Left colon (tissue), 2 donors: ENCODE measurements around the gene INIP. TPM values are rescaled to one million over a fixed set of nuclear protein-coding genes. Genes with fewer than 3 reads are reported as not detected.
"Not testable (repeated sequence)": the region's sequence is repeated elsewhere in the genome, so short reads cannot be mapped to it uniquely, and the experiment has no call there.

ENCODE experiments used
- ATAC-seq: fragments of 200-7000 bp; cut with Tn5 transposase; one replicate; pipeline ENCODE4 v1.9.1; 2020; ENCODE audit warnings: mild to moderate bottlenecking, moderate library complexity
- DNase-seq, 2 donors: peaks; one replicate each; pipeline ENCODE4 v3.0.0-alpha.2; 2020
- intact Hi-C, 2 donors: fragments of 100-400 bp; cut with DNase I in 1 of 2; cut with micrococcal nuclease in 1 of 2; formaldehyde crosslinking; loops; one replicate each; pipeline versions ENCODE4 v1.11.2 to v1.14.0; 2022; cut with DNase I, micrococcal nuclease
- total RNA-seq, 2 donors: library from RNA; stranded (reverse); fragmentation: NEBNext Ultra II Directional; extraction: Animal tissue kit (Norgen Biotek cat#: 25700); gene quantifications; one replicate each; pipeline ENCODE4 v1.2.1, GENCODE V29; 2021
- donor health status: DM: no; HTN: no; CAD: no.
- donor health status: DM: yes; HTN: yes; CAD: no.

Gene INIP
- total RNA-seq, 2 donors from 2014 or later = 27.3 to 31.9 TPM

- ATAC-seq (no peak), DNase-seq (no peak)
- intact Hi-C loops = no loop called here
Measured at GRCh38 chr9:112694706-112695555, 23.0 kb downstream of the INIP start.

- ATAC-seq (peak; percentile 49), DNase-seq (no peak)
- intact Hi-C loops = no loop called here
Measured at GRCh38 chr9:112689161-112689740, 28.7 kb downstream of the INIP start.

- no peak for DNase-seq
- intact Hi-C loops = no loop called here
Measured at GRCh38 chr9:112680731-112681402, 37.0 kb downstream of the INIP start.

GRCh38 chr9:112677040-112677439 is 40.9 kb downstream of the INIP start:
- DNase-seq = no peak
- no peak for ATAC-seq
- intact Hi-C loops = no loop called here

More at GRCh38 chr9:112680731-112681402, 37.0 kb downstream of the INIP start:
- no peak for ATAC-seq

- ATAC-seq, intact Hi-C loops, DNase-seq: not testable (repeated sequence)
Measured at GRCh38 chr9:112673221-112673620, 44.7 kb downstream of the INIP start.

GRCh38 chr9:112670991-112671625 is 46.8 kb downstream of the INIP start:
- intact Hi-C loops = no loop called here
- no peak for ATAC-seq
- DNase-seq = no peak

GRCh38 chr9:112669326-112669725 is 48.6 kb downstream of the INIP start:
- intact Hi-C loops = no loop called here
- no peak for DNase-seq
- no peak for ATAC-seq

- DNase-seq = no peak
- intact Hi-C loops = no loop called here
- ATAC-seq = no peak
Measured at GRCh38 chr9:112665347-112665746, 52.6 kb downstream of the INIP start.

GRCh38 chr9:112664531-112664930 is 53.4 kb downstream of the INIP start:
- ATAC-seq (no peak), DNase-seq (no peak)
- intact Hi-C loops = no loop called here

GRCh38 chr9:112663681-112664080 is 54.2 kb downstream of the INIP start:
- ATAC-seq = no peak
- intact Hi-C loops = no loop called here
- DNase-seq = no peak

GRCh38 chr9:112659906-112660305 is 58.0 kb downstream of the INIP start:
- intact Hi-C loops = no loop called here
- DNase-seq = no peak
- ATAC-seq = no peak

GRCh38 chr9:112655668-112656067 is 62.2 kb downstream of the INIP start:
- no peak for ATAC-seq
- intact Hi-C loops = no loop called here
- no peak for DNase-seq

- DNase-seq = no peak
- intact Hi-C loops = no loop called here
- no peak for ATAC-seq
Measured at GRCh38 chr9:112654282-112654681, 63.6 kb downstream of the INIP start.

- no peak for ATAC-seq
- no peak for DNase-seq
- intact Hi-C loops = no loop called here
Measured at GRCh38 chr9:112648624-112649023, 69.3 kb downstream of the INIP start.

GRCh38 chr9:112647596-112647995 is 70.3 kb downstream of the INIP start:
- DNase-seq (no peak), ATAC-seq (no peak)
- intact Hi-C loops = no loop called here

GRCh38 chr9:112642126-112642525 is 75.8 kb downstream of the INIP start:
- no peak for DNase-seq
- intact Hi-C loops = no loop called here
- no peak for ATAC-seq

GRCh38 chr9:112640311-112640710 is 77.6 kb downstream of the INIP start:
- ATAC-seq (no peak), DNase-seq (no peak)
- intact Hi-C loops = no loop called here
